MM.1S (cell line): ENCODE measurements around the gene TIGAR.

Experiments used
- CTCF ChIP-seq: fragments of 300-600 bp; sonication (generic); IDR thresholded peaks from 2 replicates; pipeline ENCODE4 v1.5.1; 2016; ENCODE audit warnings: antibody characterized with exemption, low read length, mixed read lengths
- EZH2 ChIP-seq: fragments of 300-600 bp; sonication (generic); optimal IDR thresholded peaks from 2 replicates; pipeline ENCODE3; 2017; ENCODE audit warnings: low read depth, mild to moderate bottlenecking, antibody characterized with exemption, low read length, mixed read lengths
- EZH2phosphoT487 ChIP-seq: fragments of 300-600 bp; sonication (generic); IDR thresholded peaks from 2 replicates; pipeline ENCODE4 v1.6.1; 2018; ENCODE audit warnings: antibody characterized with exemption, low read length

GRCh38 chr12:4393211-4393610 is 72.2 kb downstream of the TIGAR start:
- no peak for TF ChIP-seq CTCF
- no peak for TF ChIP-seq EZH2
- no peak for TF ChIP-seq EZH2phosphoT487
